Activated T-cell treated with anti-CD3 and anti-CD28 coated beads, Interleukin-2, amount 50 U/mL, for 72 hours (primary cell): ENCODE data around the gene SDK2. TPM values are rescaled to one million over a fixed set of nuclear protein-coding genes. Genes with fewer than 3 reads are reported as not detected.

Experiments used
- ATAC-seq, 2 donors: fragments of 150-1000 bp; cut with Tn5 transposase; replicated peaks in 1 of 2; 2 replicates each; pipeline ENCODE4 v1.10.0; 2021; ENCODE audit warnings: moderate library complexity in 2 of 2, mild to moderate bottlenecking in 1 of 2
- DNase-seq, 2 donors: peaks; one replicate each; pipeline ENCODE4 v3.0.0; 2021 to 2022; ENCODE audit warnings: mixed read lengths in 1 of 2
- H3K27ac Mint-ChIP-seq: one replicate; pipeline ENCODE4 v1.8.0; 2022; ENCODE audit warnings: mild to moderate bottlenecking, moderate library complexity, mixed read lengths
- H3K27me3 Mint-ChIP-seq: one replicate; pipeline ENCODE4 v1.8.0; 2022; ENCODE audit warnings: low read depth, mixed read lengths
- H3K36me3 Mint-ChIP-seq, 2 donors: one replicate each; pipeline ENCODE4 v1.8.0; 2022; ENCODE audit warnings: mixed read lengths in 2 of 2, mild to moderate bottlenecking in 1 of 2; ENCODE audit not compliant: insufficient read depth in 2 of 2
- H3K4me1 Mint-ChIP-seq: one replicate; pipeline ENCODE4 v1.8.0; 2022; ENCODE audit warnings: low read depth, mixed read lengths
- H3K4me3 Mint-ChIP-seq, 2 donors: one replicate each; pipeline ENCODE4 v1.8.0; 2022; ENCODE audit warnings: mild to moderate bottlenecking in 2 of 2, mixed read lengths in 2 of 2, moderate library complexity in 2 of 2
- H3K9me3 Mint-ChIP-seq, 2 donors: one replicate each; pipeline ENCODE4 v1.8.0; 2022; ENCODE audit warnings: mixed read lengths in 2 of 2
- total RNA-seq, 2 donors: library from RNA; stranded (reverse); gene quantifications; one replicate each; pipeline ENCODE4 v1.2.3, GENCODE V29; 2022

The SDK2 gene
- total RNA-seq, 2 donors from 2014 or later, result 0.26 to 0.44 TPM

DNA sequence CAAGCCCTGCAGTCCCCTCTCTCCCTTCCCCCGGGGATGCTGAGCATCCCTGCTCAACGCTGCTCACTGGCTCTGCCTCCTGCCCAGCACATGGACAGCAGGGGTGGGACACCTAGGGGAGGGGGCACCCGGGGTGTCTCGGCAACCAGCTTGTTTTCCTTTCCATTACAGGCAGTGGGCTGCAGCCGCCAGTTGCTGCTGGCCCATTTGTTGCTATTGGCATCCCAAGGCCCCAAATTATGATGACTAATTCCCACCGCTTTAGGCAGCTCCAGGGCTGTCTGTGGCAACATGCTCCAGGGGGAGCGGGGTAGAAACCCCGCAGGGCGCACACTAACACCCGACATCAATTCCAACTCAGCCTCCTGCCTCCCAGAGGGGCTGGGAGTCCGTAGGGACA, 4.9 kb downstream of the SDK2 start:
- Mint-ChIP-seq H3K4me1 (peaks cover 18% of the 10 kb centered on the region), H3K27ac (no peak overlapping the region), H3K36me3 (no peaks in the 10 kb centered on the region), H3K9me3 (no peaks in the 10 kb centered on the region), H3K4me3 (no peak overlapping the region), H3K27me3 (peaks cover 6% of the 10 kb centered on the region)
- DNase-seq (no peak), ATAC-seq (no peak)

DNA sequence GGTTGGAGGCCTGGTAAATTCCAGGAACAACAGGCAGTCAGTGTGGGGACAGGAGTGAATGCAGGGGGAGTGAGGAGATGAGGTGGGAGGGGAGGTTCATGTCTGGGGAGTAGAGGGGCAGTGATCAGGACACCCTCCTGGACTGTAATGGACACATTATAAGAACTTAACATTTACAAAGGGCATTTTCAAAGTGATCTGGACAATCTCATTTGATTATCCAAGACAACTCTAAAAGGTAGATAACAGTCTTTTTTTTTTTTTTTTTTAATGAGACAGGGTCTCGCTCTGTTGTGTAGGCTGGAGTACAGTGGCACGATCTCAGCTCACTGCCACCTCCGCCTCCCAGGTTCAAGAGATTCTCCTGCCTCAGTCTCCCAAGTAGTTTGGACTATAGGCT, 5.7 kb downstream of the SDK2 start:
- Mint-ChIP-seq H3K27ac (no peak overlapping the region), H3K4me1 (peaks cover 13% of the 10 kb centered on the region), H3K27me3 (no peaks in the 10 kb centered on the region), H3K36me3 (no peaks in the 10 kb centered on the region), H3K9me3 (no peaks in the 10 kb centered on the region), H3K4me3 (no peak overlapping the region)
- ATAC-seq, result no peak
- no peak for DNase-seq

DNA sequence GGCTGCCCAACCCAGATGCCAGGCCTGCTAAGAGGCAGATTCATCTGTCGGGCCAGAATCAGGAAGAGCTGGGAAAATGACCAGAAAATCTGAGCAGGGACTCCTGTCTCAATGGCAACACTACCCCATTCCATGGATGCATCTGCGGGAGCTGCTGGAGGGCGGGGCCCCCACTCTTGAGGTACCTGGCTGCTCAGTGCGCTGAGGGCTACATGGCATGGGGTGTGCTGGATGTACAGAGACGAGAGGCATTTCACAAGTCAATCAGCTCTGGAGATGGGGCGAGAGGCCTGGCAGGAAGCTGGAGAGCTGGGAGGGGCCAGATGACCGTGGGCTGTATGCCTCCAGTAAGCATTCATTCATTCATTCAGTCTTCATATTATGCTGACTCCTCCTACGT, 6.4 kb downstream of the SDK2 start:
- no peak for DNase-seq
- Mint-ChIP-seq H3K36me3 (no peaks in the 10 kb centered on the region), H3K27ac (no peak overlapping the region), H3K4me1 (peaks cover 11% of the 10 kb centered on the region), H3K9me3 (no peaks in the 10 kb centered on the region), H3K4me3 (no peak overlapping the region), H3K27me3 (no peaks in the 10 kb centered on the region)
- ATAC-seq, result no peak

DNA sequence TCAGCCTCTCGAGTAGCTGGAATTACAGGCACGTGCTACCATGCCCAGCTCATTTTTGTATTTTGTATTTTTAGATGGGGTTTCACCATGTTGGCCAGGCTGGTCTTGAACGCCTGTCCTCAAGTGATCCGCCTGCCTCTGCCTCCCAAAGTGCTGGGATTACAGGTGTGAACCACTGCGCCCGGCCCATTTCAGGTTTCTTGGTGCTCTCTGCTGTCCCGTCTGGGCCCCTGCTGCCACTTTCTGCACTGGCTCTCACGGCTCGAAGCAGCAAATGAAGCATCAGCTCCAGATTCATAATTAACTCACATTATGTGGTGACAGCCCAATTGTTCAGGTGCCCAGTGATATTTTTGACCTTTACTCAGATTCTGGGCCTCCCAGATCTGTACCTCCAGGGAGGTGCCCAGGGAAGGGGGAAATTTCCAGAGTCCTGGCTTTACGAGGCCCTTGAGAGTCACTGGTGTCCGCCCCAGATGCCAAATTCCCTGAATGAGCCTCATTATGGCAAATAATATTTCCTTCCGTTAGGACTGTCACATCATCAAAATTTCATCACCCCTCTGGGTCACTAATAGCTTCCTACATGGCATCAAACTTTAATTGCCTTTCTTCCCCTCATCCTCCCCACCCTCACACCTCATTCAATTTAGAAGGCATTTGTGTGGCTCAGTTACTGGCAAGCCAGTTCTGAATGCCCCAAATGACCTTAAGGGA, 9.0 kb downstream of the SDK2 start:
- no peak for ATAC-seq
- Mint-ChIP-seq H3K4me1 (peaks cover 7% of the 10 kb centered on the region), H3K36me3 (no peaks in the 10 kb centered on the region), H3K27me3 (no peaks in the 10 kb centered on the region), H3K4me3 (no peak overlapping the region), H3K9me3 (no peaks in the 10 kb centered on the region), H3K27ac (no peak overlapping the region)
- no peak for DNase-seq

DNA sequence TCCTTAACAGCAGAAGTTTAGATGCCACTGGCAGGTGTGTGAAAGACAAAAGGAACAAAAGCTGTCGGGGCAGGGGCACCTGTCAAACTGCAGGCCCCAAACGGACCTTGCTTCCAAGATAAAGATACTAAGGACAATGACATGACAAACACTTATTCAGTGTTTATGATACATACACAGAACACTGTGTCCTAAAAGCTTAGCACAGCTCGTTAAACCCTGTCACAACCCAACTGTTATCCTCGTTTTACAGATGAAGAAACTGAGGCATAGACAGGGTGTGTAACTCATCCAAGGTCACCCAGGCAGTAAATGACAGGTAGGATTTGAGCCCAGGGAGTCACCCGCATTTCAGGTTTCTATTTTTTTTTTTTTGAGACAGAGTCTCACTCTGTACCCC, 9.6 kb downstream of the SDK2 start:
- ATAC-seq (no peak), DNase-seq (no peak)
- H3K9me3 Mint-ChIP-seq, result no peaks in the 10 kb centered on the region
- peaks cover 7% of the 10 kb centered on the region for H3K4me1 Mint-ChIP-seq
- H3K27ac Mint-ChIP-seq, result no peak overlapping the region
- H3K36me3 Mint-ChIP-seq, result no peaks in the 10 kb centered on the region
- H3K27me3 Mint-ChIP-seq, result no peaks in the 10 kb centered on the region
- no peak overlapping the region for H3K4me3 Mint-ChIP-seq

DNA sequence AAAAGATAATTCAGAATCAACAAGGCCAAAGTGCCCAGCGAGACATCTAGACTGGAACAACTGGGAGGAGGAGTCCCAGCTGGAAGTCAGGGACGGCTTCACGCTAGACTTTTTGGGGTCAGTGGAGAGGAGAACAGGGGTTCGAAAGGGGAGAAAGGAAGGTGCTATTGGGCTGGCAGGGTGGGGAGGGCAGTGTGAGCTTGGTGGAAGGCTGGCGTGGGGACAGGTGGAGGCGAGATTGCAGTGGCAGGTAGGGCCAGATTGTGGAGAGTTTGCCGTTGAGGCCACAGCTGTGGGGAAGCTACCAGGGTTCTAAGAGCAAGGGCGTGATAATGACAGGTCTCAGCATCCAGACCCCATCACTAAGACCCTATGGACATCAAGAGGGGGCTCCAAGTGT, 10.5 kb downstream of the SDK2 start:
- no peak for ATAC-seq
- Mint-ChIP-seq H3K27ac (no peak overlapping the region), H3K9me3 (no peaks in the 10 kb centered on the region), H3K4me1 (peaks cover 13% of the 10 kb centered on the region), H3K27me3 (no peaks in the 10 kb centered on the region), H3K4me3 (no peak overlapping the region), H3K36me3 (no peaks in the 10 kb centered on the region)
- DNase-seq, result no peak

DNA sequence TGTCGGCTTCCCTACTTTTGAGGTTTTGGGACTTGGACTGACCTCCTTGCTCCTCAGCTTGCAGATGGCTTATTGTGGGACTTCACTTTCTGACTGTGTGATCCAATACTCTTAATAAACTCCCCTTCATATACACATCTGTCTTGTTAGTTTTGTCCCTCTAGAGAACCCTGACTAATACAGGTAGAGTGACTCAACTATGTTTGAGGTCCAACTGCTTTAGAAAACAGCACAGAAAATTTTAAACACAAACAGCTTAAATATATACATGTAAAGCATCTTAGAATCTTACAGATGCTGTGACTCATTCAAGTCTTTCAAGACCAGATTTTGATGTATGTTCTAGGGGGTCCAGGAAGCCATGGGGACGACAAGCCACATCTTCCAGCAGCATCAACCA, 11.7 kb downstream of the SDK2 start:
- DNase-seq, result no peak
- Mint-ChIP-seq H3K4me1 (peaks cover 13% of the 10 kb centered on the region), H3K27me3 (no peaks in the 10 kb centered on the region), H3K27ac (no peak overlapping the region), H3K4me3 (no peak overlapping the region), H3K36me3 (no peaks in the 10 kb centered on the region), H3K9me3 (no peaks in the 10 kb centered on the region)
- peak; percentile 61 to 65 for ATAC-seq

DNA sequence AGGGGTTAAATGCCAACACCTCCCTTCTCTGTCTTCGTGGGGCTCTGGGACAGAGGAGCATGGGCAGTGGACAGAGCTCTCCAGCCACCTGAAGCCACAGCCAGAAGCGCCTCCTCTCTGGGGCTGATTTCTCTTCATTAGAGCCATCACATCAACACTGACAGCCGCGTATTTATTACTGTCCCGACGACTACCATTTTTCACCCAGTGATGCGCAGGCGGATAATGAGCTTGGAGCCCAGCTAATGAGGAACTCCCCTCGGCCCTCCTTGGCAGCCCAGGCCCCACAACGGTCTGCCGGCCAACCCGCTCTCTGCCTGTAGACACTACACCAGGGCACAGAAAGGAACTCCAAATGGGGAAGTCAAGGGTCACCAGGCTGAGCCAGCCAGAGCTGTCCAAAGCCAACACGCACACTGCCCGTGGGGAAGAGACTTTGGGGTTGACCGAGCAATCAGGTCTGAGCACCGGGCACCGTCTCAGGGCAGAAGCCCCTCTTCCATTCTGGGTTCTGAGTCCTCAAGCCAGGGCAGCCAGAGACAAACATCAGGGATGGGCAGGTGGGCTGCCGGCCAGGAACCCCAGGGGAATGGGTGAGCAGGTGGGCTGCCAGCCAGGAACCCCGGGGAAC, 13.2 kb downstream of the SDK2 start:
- Mint-ChIP-seq H3K4me3 (no peak overlapping the region), H3K9me3 (no peaks in the 10 kb centered on the region), H3K4me1 (peaks cover 13% of the 10 kb centered on the region), H3K27ac (no peak overlapping the region), H3K36me3 (no peaks in the 10 kb centered on the region), H3K27me3 (no peaks in the 10 kb centered on the region)
- ATAC-seq (no peak), DNase-seq (no peak)

DNA sequence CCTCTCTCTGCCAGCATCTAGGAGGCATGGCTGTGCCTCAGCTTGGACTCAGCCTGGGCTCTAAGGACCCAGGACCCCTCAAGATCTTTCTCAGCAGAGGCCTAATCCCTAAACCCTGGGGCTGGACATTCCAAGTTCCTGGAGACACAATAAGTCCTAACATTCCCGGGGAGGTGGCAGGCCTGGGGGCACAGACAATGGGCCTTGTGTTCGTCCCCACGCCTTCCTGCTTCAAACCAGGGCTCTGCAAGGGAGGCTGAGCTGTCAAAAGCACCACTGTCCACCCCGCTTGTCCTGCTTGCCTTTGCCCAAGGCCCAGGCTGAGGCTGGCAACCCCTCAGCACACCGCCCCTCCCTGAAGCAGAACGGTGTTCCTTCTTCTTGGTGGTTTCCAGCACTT, 13.7 kb downstream of the SDK2 start:
- Mint-ChIP-seq H3K4me3 (no peak overlapping the region), H3K27ac (no peak overlapping the region), H3K9me3 (no peaks in the 10 kb centered on the region), H3K27me3 (no peaks in the 10 kb centered on the region), H3K4me1 (peaks cover 13% of the 10 kb centered on the region), H3K36me3 (no peaks in the 10 kb centered on the region)
- no peak for DNase-seq
- no peak for ATAC-seq

DNA sequence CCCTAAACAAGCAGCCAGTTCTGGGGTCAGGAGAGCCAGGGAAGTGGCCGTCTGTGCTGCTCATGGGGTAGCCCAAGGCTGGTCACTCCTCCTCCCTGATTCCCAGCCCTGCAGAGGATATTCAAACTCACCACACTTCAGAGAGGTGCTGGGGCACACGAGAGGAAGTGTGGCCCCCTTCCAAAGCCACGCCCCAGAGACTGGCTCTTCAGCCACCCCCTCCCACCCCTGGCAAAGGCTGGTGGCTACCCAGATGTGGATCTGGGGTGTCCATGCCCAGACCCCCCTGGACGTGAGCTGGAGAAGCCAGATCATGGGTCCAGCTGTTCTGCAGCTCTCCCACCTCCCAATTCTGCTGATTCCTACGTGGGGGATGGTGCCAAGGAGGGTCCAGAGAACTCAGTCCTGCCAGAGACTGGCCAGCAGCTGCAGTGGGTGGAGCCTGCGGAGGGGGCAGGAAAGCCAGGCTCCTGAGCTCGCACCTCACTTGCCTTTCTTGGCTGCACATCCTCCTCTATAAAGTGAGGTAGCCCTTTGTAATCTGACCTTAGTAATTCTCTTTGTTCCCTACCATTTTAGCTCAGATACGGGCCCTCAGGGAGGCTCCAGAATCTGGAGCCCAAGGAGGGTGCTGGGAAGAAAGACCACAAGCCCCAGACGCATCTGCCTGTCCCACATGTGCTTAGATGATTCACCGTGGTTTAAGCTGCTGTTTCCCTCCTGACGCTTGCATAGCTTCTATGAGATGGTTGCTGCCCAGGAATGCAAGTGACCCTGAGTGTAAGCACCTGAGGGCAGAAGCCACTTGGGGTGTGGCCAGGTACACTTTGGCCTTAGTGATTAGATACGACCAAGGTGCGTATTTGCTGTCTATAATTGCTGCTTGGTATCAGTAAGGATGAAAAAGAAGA, 15.3 kb downstream of the SDK2 start:
- DNase-seq, result no peak
- peak in 1 of 2 donors; percentile 34 for ATAC-seq

DNA sequence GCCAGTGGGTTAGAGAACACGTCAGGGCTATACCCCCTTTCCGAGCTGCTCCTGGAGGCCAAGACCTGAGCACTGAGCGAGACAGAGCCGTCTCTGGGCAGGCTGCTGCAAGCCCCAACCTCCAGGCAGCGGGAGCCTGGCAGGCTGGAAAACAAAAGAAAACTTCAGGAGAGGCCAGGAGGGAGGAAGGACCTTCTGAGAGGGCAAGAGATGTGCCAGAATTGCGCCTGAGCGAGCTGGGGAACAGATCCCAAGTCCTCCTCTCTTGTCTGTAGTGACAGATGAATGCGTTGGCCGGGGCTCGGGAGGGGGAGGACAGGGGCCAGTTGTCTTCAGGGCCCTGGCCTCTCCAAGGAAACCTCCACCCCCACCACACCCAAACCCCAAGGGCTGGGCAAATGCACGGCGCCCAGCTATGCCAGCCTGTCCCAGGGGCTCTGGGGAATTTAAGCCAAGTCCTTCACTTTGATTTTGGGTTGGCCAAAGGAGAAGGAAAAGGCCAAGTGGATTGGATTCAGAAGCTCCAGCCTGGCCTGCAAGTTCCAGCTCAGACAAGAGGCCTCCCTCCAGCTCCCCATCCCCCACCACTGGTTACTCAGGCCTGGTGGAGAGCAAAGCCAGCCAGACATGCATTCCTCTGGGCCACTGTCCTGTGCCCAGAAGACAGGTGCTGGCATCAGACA, 18.1 kb downstream of the SDK2 start:
- no peak for DNase-seq
- no peaks in the 10 kb centered on the region for H3K27me3 Mint-ChIP-seq
- H3K36me3 Mint-ChIP-seq, result no peaks in the 10 kb centered on the region

More for the DNA sequence above, 15.3 kb downstream of the SDK2 start:
- no peaks in the 10 kb centered on the region for H3K9me3 Mint-ChIP-seq
- no peaks in the 10 kb centered on the region for H3K27me3 Mint-ChIP-seq
- H3K36me3 Mint-ChIP-seq, result no peaks in the 10 kb centered on the region
- H3K4me1 Mint-ChIP-seq, result peaks cover 13% of the 10 kb centered on the region
- no peak overlapping the region for H3K4me3 Mint-ChIP-seq
- H3K27ac Mint-ChIP-seq, result no peak overlapping the region

DNA sequence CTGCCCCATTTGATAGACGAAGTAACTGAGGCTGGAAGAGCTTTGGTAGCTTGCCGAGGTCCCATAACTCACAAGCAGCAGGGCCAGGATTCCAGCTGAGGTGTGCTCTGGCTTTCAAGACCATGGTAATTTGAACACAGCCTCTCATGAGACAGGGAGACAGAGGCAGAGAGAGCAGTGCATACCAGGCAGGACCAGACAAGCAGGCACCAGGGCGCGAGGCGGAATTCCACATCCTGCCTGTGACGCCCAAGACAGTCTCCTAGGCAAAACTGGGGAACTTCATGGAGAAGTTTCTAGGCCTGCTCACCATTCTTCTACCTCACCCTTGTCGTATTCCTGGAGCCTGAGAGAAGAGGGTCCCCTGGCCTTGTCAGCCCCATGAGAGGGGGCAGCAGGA, 19.2 kb downstream of the SDK2 start:
- Mint-ChIP-seq H3K9me3 (no peaks in the 10 kb centered on the region), H3K4me3 (no peak overlapping the region), H3K36me3 (no peaks in the 10 kb centered on the region), H3K4me1 (peaks cover 6% of the 10 kb centered on the region), H3K27ac (no peak overlapping the region), H3K27me3 (no peaks in the 10 kb centered on the region)
- ATAC-seq, result no peak
- DNase-seq, result no peak

More for the DNA sequence above, 18.1 kb downstream of the SDK2 start:
- H3K4me1 Mint-ChIP-seq, result peaks cover 6% of the 10 kb centered on the region
- no peaks in the 10 kb centered on the region for H3K9me3 Mint-ChIP-seq
- H3K27ac Mint-ChIP-seq, result no peak overlapping the region
- no peak overlapping the region for H3K4me3 Mint-ChIP-seq
- ATAC-seq, result no peak

DNA sequence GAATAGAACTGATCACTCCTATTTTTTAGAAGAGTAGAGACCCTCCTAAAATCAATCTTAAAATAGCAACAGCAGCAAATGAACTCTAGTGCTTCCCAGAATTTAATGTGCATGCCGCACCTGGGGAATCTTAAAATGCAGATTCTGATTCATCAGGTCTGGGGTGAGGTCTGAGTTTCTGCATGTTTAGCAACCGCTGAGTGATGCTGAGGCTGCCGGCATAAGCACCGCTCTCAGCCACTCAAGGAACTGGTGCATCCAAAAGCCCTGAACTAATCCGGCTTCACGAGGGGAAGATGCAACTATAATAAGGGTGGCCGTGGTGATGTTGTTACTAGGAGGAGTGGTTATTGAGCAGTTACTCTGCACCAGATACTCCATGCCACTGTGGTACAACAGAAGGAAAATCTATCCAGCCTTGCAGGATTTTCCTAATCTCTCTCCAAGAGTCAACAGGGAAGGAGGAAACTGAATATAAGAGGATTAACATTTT, 19.7 kb downstream of the SDK2 start:
- no peak for DNase-seq
- no peak for ATAC-seq
- no peaks in the 10 kb centered on the region for H3K9me3 Mint-ChIP-seq
- H3K36me3 Mint-ChIP-seq, result peaks cover 0 to under 1% of the 10 kb centered on the region in 2 donors
- no peak overlapping the region for H3K4me3 Mint-ChIP-seq
- no peaks in the 10 kb centered on the region for H3K27me3 Mint-ChIP-seq
- peaks cover 6% of the 10 kb centered on the region for H3K4me1 Mint-ChIP-seq
- H3K27ac Mint-ChIP-seq, result no peak overlapping the region
